Mesothelial cell of epicardium (in vitro differentiated cells): ENCODE data around the gene PAPOLA. TPM values are rescaled to one million over a fixed set of nuclear protein-coding genes. Genes with fewer than 3 reads are reported as not detected.

Experiments
- DNase-seq, 2 experiments: peaks; one replicate each; pipeline ENCODE4 v3.0.0; 2021; ENCODE audit warnings: low spot score in 2 of 2; ENCODE audit not compliant: unreplicated experiment in 2 of 2
- H3K27ac Mint-ChIP-seq: 2 replicates; pipeline ENCODE4 v1.8.0; 2021; ENCODE audit warnings: mixed read lengths
- H3K27me3 Mint-ChIP-seq: 2 replicates; pipeline ENCODE4 v1.8.0; 2021; ENCODE audit warnings: low read depth, mixed read lengths
- H3K36me3 Mint-ChIP-seq: 2 replicates; pipeline ENCODE4 v1.8.0; 2021; ENCODE audit warnings: mixed read lengths
- H3K4me1 Mint-ChIP-seq: 2 replicates; pipeline ENCODE4 v1.8.0; 2021; ENCODE audit warnings: mixed read lengths
- H3K4me3 Mint-ChIP-seq: 2 replicates; pipeline ENCODE4 v1.8.0; 2021; ENCODE audit warnings: mild to moderate bottlenecking, moderate library complexity, mixed read lengths
- H3K9me3 Mint-ChIP-seq: 2 replicates; pipeline ENCODE4 v1.8.0; 2021; ENCODE audit warnings: mixed read lengths
- CTCF ChIP-seq: fragments of 200-600 bp; sonication (generic); IDR thresholded peaks from one replicate; pipeline ENCODE4 v1.5.0; 2021; ENCODE audit warnings: antibody characterized with exemption; ENCODE audit not compliant: unreplicated experiment
- total RNA-seq: library from RNA; stranded (reverse); gene quantifications from 3 replicates; pipeline ENCODE4 v1.2.1, GENCODE V29; 2021

The PAPOLA gene
- total RNA-seq, 1 donor from 2014 or later, result 196 TPM

DNA sequence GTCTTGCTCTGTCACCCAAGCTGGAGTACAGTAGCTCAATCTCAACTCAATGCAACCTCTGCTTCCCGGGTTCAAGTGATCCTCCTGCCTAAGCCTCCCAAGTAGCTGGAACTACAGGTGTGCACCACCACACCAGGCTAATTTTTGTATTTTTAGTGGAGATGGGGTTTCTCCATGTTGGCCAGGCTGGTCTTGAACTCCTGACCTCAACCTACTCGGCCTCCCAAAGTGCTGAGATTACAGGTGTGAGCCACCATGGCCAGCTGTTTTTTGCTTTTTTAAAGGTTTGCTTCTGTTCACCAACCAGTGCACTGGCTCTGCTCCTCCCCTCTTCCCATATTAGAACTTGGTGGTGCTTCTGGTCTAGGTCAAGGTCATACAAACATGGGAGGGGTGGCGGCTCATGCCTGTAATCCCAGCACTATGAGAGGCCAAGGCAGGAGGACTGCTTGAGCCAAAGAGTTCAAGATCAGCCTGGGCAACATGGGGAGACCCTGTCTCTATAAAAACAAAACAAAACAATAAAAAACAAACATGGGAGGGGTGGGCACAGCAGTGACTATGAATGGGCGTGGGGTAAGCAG lies 20.4 kb upstream of the PAPOLA start:
- H3K4me3 Mint-ChIP-seq, result no peak overlapping the region
- peaks cover 2% of the 10 kb centered on the region for H3K27me3 Mint-ChIP-seq
- DNase-seq, result no peak
- H3K27ac Mint-ChIP-seq, result no peak overlapping the region
- H3K36me3 Mint-ChIP-seq, result no peaks in the 10 kb centered on the region
- no peaks in the 10 kb centered on the region for H3K9me3 Mint-ChIP-seq
- no peak for TF ChIP-seq CTCF
- H3K4me1 Mint-ChIP-seq, result no peaks in the 10 kb centered on the region

DNA sequence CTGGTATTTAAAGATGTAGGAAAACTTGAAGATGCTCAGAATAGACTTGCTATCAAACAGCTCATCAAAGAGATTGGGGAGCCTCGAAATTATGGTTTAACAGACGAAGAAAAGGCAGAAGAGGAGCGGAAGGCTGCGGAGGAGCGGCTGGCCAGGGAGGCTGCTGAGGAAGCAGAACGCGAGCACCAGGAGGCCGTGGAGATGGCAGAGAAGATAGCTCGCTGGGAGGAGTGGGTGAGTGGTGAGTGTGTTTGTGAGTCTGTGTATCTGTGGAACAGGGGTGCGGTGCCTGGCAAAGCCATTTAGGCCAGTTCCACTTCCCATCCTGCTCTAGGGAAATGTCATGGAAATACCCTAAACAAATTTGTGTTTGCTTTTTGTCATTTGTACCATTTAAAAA lies 19.2 kb upstream of the PAPOLA start:
- Mint-ChIP-seq H3K4me3 (no peak overlapping the region), H3K9me3 (no peaks in the 10 kb centered on the region), H3K27ac (no peak overlapping the region), H3K36me3 (no peaks in the 10 kb centered on the region), H3K4me1 (no peaks in the 10 kb centered on the region), H3K27me3 (peaks cover 2% of the 10 kb centered on the region)
- TF ChIP-seq CTCF, result no peak
- DNase-seq, result no peak

GRCh38 chr14:96484399-96484798 lies 17.8 kb upstream of the PAPOLA start:
- peaks cover 2% of the 10 kb centered on the region for H3K27me3 Mint-ChIP-seq
- H3K9me3 Mint-ChIP-seq, result no peaks in the 10 kb centered on the region
- no peak overlapping the region for H3K4me3 Mint-ChIP-seq
- no peaks in the 10 kb centered on the region for H3K4me1 Mint-ChIP-seq
- no peak for TF ChIP-seq CTCF
- no peak overlapping the region for H3K27ac Mint-ChIP-seq
- no peaks in the 10 kb centered on the region for H3K36me3 Mint-ChIP-seq
- DNase-seq, result no peak

GRCh38 chr14:96486705-96487104 lies 15.5 kb upstream of the PAPOLA start:
- H3K4me1 Mint-ChIP-seq, result no peaks in the 10 kb centered on the region
- H3K36me3 Mint-ChIP-seq, result no peaks in the 10 kb centered on the region
- no peak for DNase-seq
- no peak for TF ChIP-seq CTCF
- no peak overlapping the region for H3K27ac Mint-ChIP-seq
- peaks cover 2% of the 10 kb centered on the region for H3K27me3 Mint-ChIP-seq
- peaks cover 5% of the 10 kb centered on the region for H3K9me3 Mint-ChIP-seq
- no peak overlapping the region for H3K4me3 Mint-ChIP-seq

GRCh38 chr14:96489327-96489726 lies 12.9 kb upstream of the PAPOLA start:
- no peaks in the 10 kb centered on the region for H3K27me3 Mint-ChIP-seq
- peaks cover 5% of the 10 kb centered on the region for H3K9me3 Mint-ChIP-seq
- no peaks in the 10 kb centered on the region for H3K4me1 Mint-ChIP-seq
- no peak overlapping the region for H3K4me3 Mint-ChIP-seq
- DNase-seq, result no peak
- H3K36me3 Mint-ChIP-seq, result no peaks in the 10 kb centered on the region
- no peak overlapping the region for H3K27ac Mint-ChIP-seq
- no peak for TF ChIP-seq CTCF

DNA sequence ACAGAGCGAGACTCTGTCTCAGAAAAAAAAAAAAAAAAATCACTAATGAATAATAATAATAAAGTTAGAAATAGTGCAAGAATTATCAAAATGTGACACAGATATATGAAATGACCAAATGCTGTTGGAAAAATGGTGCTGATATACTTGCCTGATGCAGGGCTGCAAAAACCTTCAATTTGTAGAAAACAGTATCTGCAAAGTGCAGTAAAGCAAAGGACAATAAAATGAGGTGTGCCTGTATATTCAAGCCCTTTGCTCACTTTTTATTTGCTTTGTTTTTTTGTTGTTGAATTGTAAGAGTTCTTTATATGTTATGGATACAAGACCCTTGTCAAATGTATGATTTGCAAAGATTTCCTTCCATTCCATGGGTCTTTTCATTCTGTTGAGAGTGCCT lies 9.0 kb upstream of the PAPOLA start:
- Mint-ChIP-seq H3K4me3 (no peak overlapping the region), H3K27me3 (peaks cover 6% of the 10 kb centered on the region), H3K4me1 (no peaks in the 10 kb centered on the region), H3K27ac (no peak overlapping the region), H3K9me3 (peaks cover 5% of the 10 kb centered on the region), H3K36me3 (no peaks in the 10 kb centered on the region)
- no peak for DNase-seq
- no peak for TF ChIP-seq CTCF
